DMS53 treated with DMSO at 0.1 percent for 48 hours (cell line): Measurements from ENCODE around the gene PDE4C.
"Not testable (repeated sequence)": the region's sequence is repeated elsewhere in the genome, so short reads cannot be mapped to it uniquely, and the experiment has no call there.

ENCODE experiments used
- DNase-seq: peaks from one replicate; lab custom pipeline; 2025; ENCODE audit not compliant: unreplicated experiment; lab: John Stamatoyannopoulos, UW

The PDE4C gene

GRCh38 chr19:18223860-18224524, 2.2 kb downstream of the PDE4C start:
- DNase-seq = no peak

- no peak for DNase-seq
These were observed 4.2 kb downstream of the PDE4C start for GRCh38 chr19:18221815-18222725.

- no peak for DNase-seq
These were observed 5.5 kb downstream of the PDE4C start for GRCh38 chr19:18220632-18221275.

- no peak for DNase-seq
These were observed 6.2 kb downstream of the PDE4C start for GRCh38 chr19:18219911-18220631.

- DNase-seq = no peak
These were observed 7.6 kb downstream of the PDE4C start for GRCh38 chr19:18218600-18218999.

- no peak for DNase-seq
These were observed 8.1 kb downstream of the PDE4C start for GRCh38 chr19:18218159-18218558.

GRCh38 chr19:18216789-18217188, 9.4 kb downstream of the PDE4C start:
- DNase-seq = no peak

GRCh38 chr19:18214779-18215433, 11.3 kb downstream of the PDE4C start:
- no peak for DNase-seq

GRCh38 chr19:18211683-18212082, 14.6 kb downstream of the PDE4C start:
- DNase-seq = no peak

GRCh38 chr19:18209912-18210311, 16.3 kb downstream of the PDE4C start:
- not testable (repeated sequence) for DNase-seq

GRCh38 chr19:18208098-18208951, 17.9 kb downstream of the PDE4C start:
- DNase-seq = no peak

GRCh38 chr19:18206018-18206417, 20.2 kb downstream of the PDE4C start:
- no peak for DNase-seq

- DNase-seq = no peak
These were observed 20.9 kb downstream of the PDE4C start for GRCh38 chr19:18205200-18205892.

- DNase-seq = peak; percentile 72
These were observed 21.6 kb downstream of the PDE4C start for GRCh38 chr19:18204394-18205199.

- DNase-seq = peak; percentile 100
These were observed 22.3 kb downstream of the PDE4C start, which contains the start of gene RAB3A for GRCh38 chr19:18203863-18204393. Gene RAB3A, minus strand, starts transcription at chr19:18204042. Its CDS starts 1,302 bp downstream, at chr19:18202740.

- DNase-seq = no peak
These were observed 22.8 kb downstream of the PDE4C start for GRCh38 chr19:18203408-18203862.

- no peak for DNase-seq
These were observed 23.3 kb downstream of the PDE4C start for GRCh38 chr19:18202778-18203407.
